Measurements from ENCODE around the gene PCDHA1.

GRCh38 chr5:140794595-140795258, 8.8 kb downstream of the PCDHA1 start, which contains the start of gene PCDHA2:
- TF ChIP-seq, protein P1, sequence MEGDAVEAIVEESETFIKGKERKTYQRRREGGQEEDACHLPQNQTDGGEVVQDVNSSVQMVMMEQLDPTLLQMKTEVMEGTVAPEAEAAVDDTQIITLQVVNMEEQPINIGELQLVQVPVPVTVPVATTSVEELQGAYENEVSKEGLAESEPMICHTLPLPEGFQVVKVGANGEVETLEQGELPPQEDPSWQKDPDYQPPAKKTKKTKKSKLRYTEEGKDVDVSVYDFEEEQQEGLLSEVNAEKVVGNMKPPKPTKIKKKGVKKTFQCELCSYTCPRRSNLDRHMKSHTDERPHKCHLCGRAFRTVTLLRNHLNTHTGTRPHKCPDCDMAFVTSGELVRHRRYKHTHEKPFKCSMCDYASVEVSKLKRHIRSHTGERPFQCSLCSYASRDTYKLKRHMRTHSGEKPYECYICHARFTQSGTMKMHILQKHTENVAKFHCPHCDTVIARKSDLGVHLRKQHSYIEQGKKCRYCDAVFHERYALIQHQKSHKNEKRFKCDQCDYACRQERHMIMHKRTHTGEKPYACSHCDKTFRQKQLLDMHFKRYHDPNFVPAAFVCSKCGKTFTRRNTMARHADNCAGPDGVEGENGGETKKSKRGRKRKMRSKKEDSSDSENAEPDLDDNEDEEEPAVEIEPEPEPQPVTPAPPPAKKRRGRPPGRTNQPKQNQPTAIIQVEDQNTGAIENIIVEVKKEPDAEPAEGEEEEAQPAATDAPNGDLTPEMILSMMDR (optimal IDR thresholded peaks at IDR 0.05 in 1 of 3, IDR thresholded peaks at IDR 0.05 in 1 of 3, conservative IDR thresholded peaks at IDR 0.05 in 1 of 3; ENCODE audit: extremely low read depth in 1 of 3, insufficient read depth in 2 of 3, low read length in 3 of 3) = no peak
- no peak for TF ChIP-seq EZH2 (IDR thresholded peaks at IDR 0.05; ENCODE audit: low read length)
